ENCODE measurements around the gene HCK.

Gene HCK

GRCh38 chr20:32050851-32051556 lies 1.0 kb upstream of the HCK start:
- TF ChIP-seq FOXP2 (optimal IDR thresholded peaks at IDR 0.05; ENCODE audit: control extremely low read depth, extremely low read length, insufficient read depth): no peak
- no peak for TF ChIP-seq POLR2AphosphoS5 (IDR thresholded peaks at IDR 0.05; ENCODE audit: borderline replicate concordance, low read depth, low read length)
- TF ChIP-seq EZH2 (IDR thresholded peaks at IDR 0.05): peak; percentile 10
- Histone ChIP-seq H3K9ac (ENCODE audit: insufficient read length) (no peak overlapping the region), H3K27ac (no peak overlapping the region), H3K4me3 (no peak overlapping the region), H3K9me3 (ENCODE audit: low read depth, low read length) (no peaks in the 10 kb centered on the region), H3K36me3 (ENCODE audit: insufficient read depth, low read length) (no peaks in the 10 kb centered on the region)
- no peak for DNase-seq (ENCODE audit: low read depth, low spot score)

DNA sequence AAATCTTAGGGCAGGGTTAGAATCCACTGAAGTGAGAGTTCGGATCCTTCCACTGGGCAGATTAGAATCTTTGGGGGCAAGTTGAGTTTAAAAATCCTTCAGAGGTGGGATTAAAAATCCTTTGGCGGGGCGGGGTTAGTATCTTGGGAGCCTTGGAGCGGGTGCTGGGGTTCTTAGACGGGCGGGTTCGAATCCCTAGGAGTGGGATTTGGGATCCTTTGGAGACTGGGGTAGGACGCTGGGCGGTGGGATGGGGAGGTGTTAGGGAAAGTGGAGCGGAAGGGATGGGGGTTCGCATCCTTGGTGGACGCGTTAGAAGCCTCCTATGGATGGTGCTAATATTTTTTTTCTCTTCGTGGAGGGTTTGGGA lies 337 bp upstream of the HCK start:
- TF ChIP-seq FOXP2 (optimal IDR thresholded peaks at IDR 0.05; ENCODE audit: control extremely low read depth, extremely low read length, insufficient read depth): no peak
- TF ChIP-seq EZH2 (IDR thresholded peaks at IDR 0.05): peak; percentile 73
- TF ChIP-seq POLR2AphosphoS5 (IDR thresholded peaks at IDR 0.05; ENCODE audit: borderline replicate concordance, low read depth, low read length): no peak
- Histone ChIP-seq H3K27ac (no peak overlapping the region), H3K4me3 (no peak overlapping the region), H3K9ac (ENCODE audit: insufficient read length) (no peak overlapping the region), H3K36me3 (ENCODE audit: insufficient read depth, low read length) (no peaks in the 10 kb centered on the region), H3K9me3 (ENCODE audit: low read depth, low read length) (no peaks in the 10 kb centered on the region)
- DNase-seq (ENCODE audit: low read depth, low spot score): no peak

- TF ChIP-seq POLR2AphosphoS5 (IDR thresholded peaks at IDR 0.05; ENCODE audit: borderline replicate concordance, low read depth, low read length) (no peak), EZH2 (IDR thresholded peaks at IDR 0.05) (no peak), FOXP2 (optimal IDR thresholded peaks at IDR 0.05; ENCODE audit: control extremely low read depth, extremely low read length, insufficient read depth) (no peak)
- no peak overlapping the region for H3K9ac ChIP-seq (ENCODE audit: insufficient read length)
- DNase-seq (ENCODE audit: low read depth, low spot score): no peak
- no peaks in the 10 kb centered on the region for H3K36me3 ChIP-seq (ENCODE audit: insufficient read depth, low read length)
- H3K9me3 ChIP-seq (ENCODE audit: low read depth, low read length): no peaks in the 10 kb centered on the region
- no peak overlapping the region for H3K27ac ChIP-seq
- no peak overlapping the region for H3K4me3 ChIP-seq
Observed at GRCh38 chr20:32052778-32053362, 828 bp downstream of the HCK start.

DNA sequence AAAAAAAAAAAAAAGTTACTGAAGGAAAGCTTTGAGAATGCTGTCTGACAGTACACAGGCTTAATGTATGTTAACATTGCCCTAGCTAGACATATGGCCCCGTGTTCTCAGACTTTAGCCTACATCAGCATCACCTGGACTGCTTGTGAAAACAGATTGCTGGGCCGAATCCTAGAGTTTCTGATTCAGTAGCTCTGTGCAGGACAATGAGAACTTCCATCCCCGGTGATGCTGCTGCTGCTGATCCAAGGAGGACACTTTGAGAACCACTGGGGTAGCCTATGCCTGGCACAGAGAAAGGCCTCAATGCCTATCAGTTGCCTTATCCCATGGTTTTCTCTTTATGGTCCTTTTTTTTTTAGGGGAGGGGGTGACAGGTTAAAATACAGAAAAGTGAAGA lies 1.6 kb downstream of the HCK start:
- no peak for TF ChIP-seq FOXP2 (optimal IDR thresholded peaks at IDR 0.05; ENCODE audit: control extremely low read depth, extremely low read length, insufficient read depth)
- TF ChIP-seq POLR2AphosphoS5 (IDR thresholded peaks at IDR 0.05; ENCODE audit: borderline replicate concordance, low read depth, low read length): no peak
- Histone ChIP-seq H3K9me3 (ENCODE audit: low read depth, low read length) (no peaks in the 10 kb centered on the region), H3K36me3 (ENCODE audit: insufficient read depth, low read length) (no peaks in the 10 kb centered on the region), H3K4me3 (no peak overlapping the region), H3K27ac (no peak overlapping the region), H3K9ac (ENCODE audit: insufficient read length) (no peak overlapping the region)
- no peak for DNase-seq (ENCODE audit: low read depth, low spot score)

- Histone ChIP-seq H3K4me3 (no peak overlapping the region), H3K9ac (ENCODE audit: insufficient read length) (no peak overlapping the region), H3K27ac (no peak overlapping the region), H3K9me3 (ENCODE audit: low read depth, low read length) (no peaks in the 10 kb centered on the region), H3K36me3 (ENCODE audit: insufficient read depth, low read length) (no peaks in the 10 kb centered on the region)
- TF ChIP-seq EZH2 (IDR thresholded peaks at IDR 0.05): no peak
- no peak for TF ChIP-seq FOXP2 (optimal IDR thresholded peaks at IDR 0.05; ENCODE audit: control extremely low read depth, extremely low read length, insufficient read depth)
- TF ChIP-seq POLR2AphosphoS5 (IDR thresholded peaks at IDR 0.05; ENCODE audit: borderline replicate concordance, low read depth, low read length): no peak
- DNase-seq (ENCODE audit: low read depth, low spot score): no peak
Observed at GRCh38 chr20:32056708-32057483, 4.9 kb downstream of the HCK start.

DNA sequence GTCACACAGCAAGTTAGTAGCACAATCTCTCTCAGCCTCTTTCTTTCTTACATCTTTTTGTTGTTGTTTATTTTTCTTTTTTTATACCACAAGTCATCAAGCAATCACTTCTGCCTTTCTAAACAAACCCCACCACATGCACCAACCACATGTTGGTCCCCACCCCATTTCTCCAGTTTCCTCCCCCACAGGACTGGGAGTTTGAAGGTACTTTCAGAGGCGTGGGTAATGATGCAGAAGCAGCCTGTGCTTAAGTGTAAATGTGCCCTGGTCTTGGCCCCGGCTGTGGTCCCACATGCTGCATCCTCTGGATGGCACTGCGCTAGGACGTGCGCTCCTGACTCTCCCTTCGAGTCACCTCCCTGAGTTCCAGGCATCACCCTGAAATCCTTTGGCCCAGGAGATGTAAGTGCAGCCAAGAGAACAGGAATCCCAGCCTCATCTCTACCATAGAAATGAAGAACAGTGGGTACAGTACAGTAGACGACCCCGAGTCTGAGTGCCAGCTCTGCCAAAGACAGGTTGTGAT lies 5.7 kb downstream of the HCK start:
- H3K4me3 ChIP-seq: no peak overlapping the region
- H3K9ac ChIP-seq (ENCODE audit: insufficient read length): no peak overlapping the region
- H3K27ac ChIP-seq: no peak overlapping the region

GRCh38 chr20:32059189-32059588 lies 7.1 kb downstream of the HCK start:
- no peaks in the 10 kb centered on the region for H3K36me3 ChIP-seq (ENCODE audit: insufficient read depth, low read length)
- no peak for DNase-seq (ENCODE audit: low read depth, low spot score)
- no peak overlapping the region for H3K9ac ChIP-seq (ENCODE audit: insufficient read length)
- H3K27ac ChIP-seq: no peak overlapping the region
- H3K9me3 ChIP-seq (ENCODE audit: low read depth, low read length): no peaks in the 10 kb centered on the region
- H3K4me3 ChIP-seq: no peak overlapping the region
- no peak for TF ChIP-seq EZH2 (IDR thresholded peaks at IDR 0.05)
- TF ChIP-seq FOXP2 (optimal IDR thresholded peaks at IDR 0.05; ENCODE audit: control extremely low read depth, extremely low read length, insufficient read depth): no peak
- TF ChIP-seq POLR2AphosphoS5 (IDR thresholded peaks at IDR 0.05; ENCODE audit: borderline replicate concordance, low read depth, low read length): no peak

More for the DNA sequence above, 5.7 kb downstream of the HCK start:
- TF ChIP-seq EZH2 (IDR thresholded peaks at IDR 0.05): no peak
- no peak for TF ChIP-seq FOXP2 (optimal IDR thresholded peaks at IDR 0.05; ENCODE audit: control extremely low read depth, extremely low read length, insufficient read depth)
- TF ChIP-seq POLR2AphosphoS5 (IDR thresholded peaks at IDR 0.05; ENCODE audit: borderline replicate concordance, low read depth, low read length): no peak
- DNase-seq (ENCODE audit: low read depth, low spot score): no peak
- Histone ChIP-seq H3K9me3 (ENCODE audit: low read depth, low read length) (no peaks in the 10 kb centered on the region), H3K36me3 (ENCODE audit: insufficient read depth, low read length) (no peaks in the 10 kb centered on the region)

DNA sequence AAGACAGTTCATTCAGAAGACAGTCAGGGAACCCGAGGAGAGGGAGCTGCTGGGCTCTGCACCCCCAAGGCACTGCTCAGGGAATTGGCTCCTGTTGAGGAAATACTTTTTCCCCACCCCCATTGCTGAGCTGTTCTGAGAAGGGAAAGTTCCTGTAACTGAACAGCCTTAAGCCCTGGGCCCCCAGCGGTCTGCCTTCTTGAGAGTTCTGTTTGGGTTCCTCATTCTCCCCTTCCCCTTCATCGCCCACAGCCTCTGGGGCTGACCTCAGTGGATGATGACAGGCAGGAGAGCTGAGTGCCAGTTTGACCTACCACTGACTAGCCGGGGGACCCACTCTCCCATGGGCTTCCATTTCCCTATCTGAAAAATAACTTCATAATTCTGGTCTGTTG lies 10.7 kb downstream of the HCK start:
- H3K36me3 ChIP-seq (ENCODE audit: insufficient read depth, low read length): no peaks in the 10 kb centered on the region
- no peak overlapping the region for H3K27ac ChIP-seq
- no peak for TF ChIP-seq FOXP2 (optimal IDR thresholded peaks at IDR 0.05; ENCODE audit: control extremely low read depth, extremely low read length, insufficient read depth)
- TF ChIP-seq POLR2AphosphoS5 (IDR thresholded peaks at IDR 0.05; ENCODE audit: borderline replicate concordance, low read depth, low read length): no peak
- TF ChIP-seq EZH2 (IDR thresholded peaks at IDR 0.05): no peak
- H3K9me3 ChIP-seq (ENCODE audit: low read depth, low read length): no peaks in the 10 kb centered on the region
- H3K9ac ChIP-seq (ENCODE audit: insufficient read length): no peak overlapping the region
- no peak overlapping the region for H3K4me3 ChIP-seq
- DNase-seq (ENCODE audit: low read depth, low spot score): no peak
